Panc1 (cell line): Measurements from ENCODE around the gene PGAM5.

Source experiments
- CTCF ChIP-seq: fragments of 450-650 bp; IDR thresholded peaks from 2 replicates; pipeline ENCODE4 v1.5.1; 2017; ENCODE audit warnings: mild to moderate bottlenecking
- TF ChIP-seq, protein P1 (sequence below), 2 experiments: IDR thresholded peaks; 2 replicates each; pipeline ENCODE4 v1.6.1; 2011 to 2012; ENCODE audit warnings: low read depth in 2 of 2, control low read depth in 1 of 2, low read length in 1 of 2, mild to moderate bottlenecking in 1 of 2, moderate library complexity in 1 of 2; ENCODE audit not compliant: insufficient read depth in 1 of 2

- no peak for TF ChIP-seq CTCF
- TF ChIP-seq, protein P1, sequence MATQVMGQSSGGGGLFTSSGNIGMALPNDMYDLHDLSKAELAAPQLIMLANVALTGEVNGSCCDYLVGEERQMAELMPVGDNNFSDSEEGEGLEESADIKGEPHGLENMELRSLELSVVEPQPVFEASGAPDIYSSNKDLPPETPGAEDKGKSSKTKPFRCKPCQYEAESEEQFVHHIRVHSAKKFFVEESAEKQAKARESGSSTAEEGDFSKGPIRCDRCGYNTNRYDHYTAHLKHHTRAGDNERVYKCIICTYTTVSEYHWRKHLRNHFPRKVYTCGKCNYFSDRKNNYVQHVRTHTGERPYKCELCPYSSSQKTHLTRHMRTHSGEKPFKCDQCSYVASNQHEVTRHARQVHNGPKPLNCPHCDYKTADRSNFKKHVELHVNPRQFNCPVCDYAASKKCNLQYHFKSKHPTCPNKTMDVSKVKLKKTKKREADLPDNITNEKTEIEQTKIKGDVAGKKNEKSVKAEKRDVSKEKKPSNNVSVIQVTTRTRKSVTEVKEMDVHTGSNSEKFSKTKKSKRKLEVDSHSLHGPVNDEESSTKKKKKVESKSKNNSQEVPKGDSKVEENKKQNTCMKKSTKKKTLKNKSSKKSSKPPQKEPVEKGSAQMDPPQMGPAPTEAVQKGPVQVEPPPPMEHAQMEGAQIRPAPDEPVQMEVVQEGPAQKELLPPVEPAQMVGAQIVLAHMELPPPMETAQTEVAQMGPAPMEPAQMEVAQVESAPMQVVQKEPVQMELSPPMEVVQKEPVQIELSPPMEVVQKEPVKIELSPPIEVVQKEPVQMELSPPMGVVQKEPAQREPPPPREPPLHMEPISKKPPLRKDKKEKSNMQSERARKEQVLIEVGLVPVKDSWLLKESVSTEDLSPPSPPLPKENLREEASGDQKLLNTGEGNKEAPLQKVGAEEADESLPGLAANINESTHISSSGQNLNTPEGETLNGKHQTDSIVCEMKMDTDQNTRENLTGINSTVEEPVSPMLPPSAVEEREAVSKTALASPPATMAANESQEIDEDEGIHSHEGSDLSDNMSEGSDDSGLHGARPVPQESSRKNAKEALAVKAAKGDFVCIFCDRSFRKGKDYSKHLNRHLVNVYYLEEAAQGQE (IDR thresholded peaks at IDR 0.05; ENCODE audit: insufficient read depth in 1 of 2, low read depth in 2 of 2, low read length in 1 of 2) = no peak
Measured at GRCh38 chr12:132700212-132700822, 10.3 kb upstream of the PGAM5 start.
